Adrenal gland (tissue), 12 donors: ENCODE measurements around the gene FBXL20. TPM values are rescaled to one million over a fixed set of nuclear protein-coding genes. Genes with fewer than 3 reads are reported as not detected.

Experiments
- DNase-seq, 7 donors: peaks; one replicate each; pipeline ENCODE4 v3.0.0-alpha.2; 2019 to 2020
- H3K27ac ChIP-seq, 5 donors: fragments of 200-600 bp; sonication (generic) in 4 of 5; 1 replicate in 3 of 5; 2 replicates in 2 of 5; pipeline versions ENCODE4 v1.5.1 to v1.8.0; 2016 to 2020; ENCODE audit warnings: mild to moderate bottlenecking in 1 of 5
- H3K27me3 ChIP-seq: fragments of 200-600 bp; 2 replicates; pipeline ENCODE4 v1.8.0; 2021
- H3K36me3 ChIP-seq, 2 donors: fragments of 200-600 bp; replicated peaks in 1 of 2; 1 replicate in 1 of 2; 2 replicates in 1 of 2; pipeline versions ENCODE4 v1.5.1 to v1.8.0; 2018 to 2022
- H3K4me1 ChIP-seq, 2 donors: fragments of 200-600 bp; replicated peaks in 1 of 2; 1 replicate in 1 of 2; 2 replicates in 1 of 2; pipeline versions ENCODE4 v1.5.1 to v1.8.0; 2018 to 2021
- H3K4me3 ChIP-seq, 4 donors: fragments of 200-600 bp; sonication (generic) in 3 of 4; one replicate each; pipeline ENCODE4 v1.5.1; 2016 to 2018
- H3K9me3 ChIP-seq, 3 donors: fragments of 200-600 bp; sonication (generic) in 1 of 3; replicated peaks in 1 of 3; 1 replicate in 2 of 3; 2 replicates in 1 of 3; pipeline versions ENCODE4 v1.5.1 to v1.8.0; 2016 to 2021
- POLR2A ChIP-seq, 2 donors: fragments of 450-650 bp; IDR thresholded peaks; one replicate each; pipeline ENCODE4 v1.6.1; 2017; ENCODE audit warnings: antibody characterized with exemption in 2 of 2, mild to moderate bottlenecking in 2 of 2, moderate library complexity in 1 of 2
- WGBS, 4 donors: extraction: QIAGEN DNeasy Blood & Tissue Kit in 2 of 4; methylation state at CpG; one replicate each; pipeline versions ENCODE4 v1.1.5 to v1.1.7; 2013 to 2017; 5-methylcytosine and 5-hydroxymethylcytosine counted together
- intact Hi-C, 2 donors: fragments of 100-400 bp; cut with DNase I; formaldehyde crosslinking; loops; one replicate each; pipeline versions ENCODE4 v1.14.1 to v1.15.0; 2022 to 2023
- polyA plus RNA-seq, 3 donors: library from polyadenylated mRNA; stranded (reverse); fragments of 200-250 nt in 2 of 3; fragments of 350-450 nt in 1 of 3; fragmentation: Illumina TruSeq in 1 of 3; extraction: RNeasy Lipid Tissue Mini Kit (QIAGEN cat#74804) in 1 of 3; gene quantifications; one replicate each; pipeline ENCODE4 v1.2.3, GENCODE V29; 2013 to 2014
- total RNA-seq, 9 donors: library from RNA; depleted of rRNA in 4 of 9; stranded (reverse); fragments of >200 nt in 4 of 9; fragments of 120-200 nt in 1 of 9; fragmentation: NEBNext Ultra II Directional in 1 of 9; extraction: Animal tissue kit (Norgen Biotek cat#: 25700) in 1 of 9; gene quantifications; one replicate each; pipeline versions ENCODE4 v1.1.0 to v1.2.4, GENCODE V29; 2013 to 2023
- TF ChIP-seq, protein P1 (sequence below), 6 experiments: fragments of 450-650 bp in 4 of 6; fragments of 200-600 bp in 2 of 6; sonication (generic) in 1 of 6; IDR thresholded peaks; 1 replicate in 5 of 6; 2 replicates in 1 of 6; pipeline versions ENCODE4 v1.5.1 to v1.8.0; 2016 to 2021; ENCODE audit warnings: antibody characterized with exemption in 6 of 6, mild to moderate bottlenecking in 2 of 6, moderate library complexity in 1 of 6
- donor health status: healthy with polysubstance abuse.
- donor health status: Bipolar disorder and iron deficiency.
- donor health status: DM: yes; HTN: yes; CAD: no.
- donor health status: DM: no; HTN: no; CAD: no.
- donor health status: DM: no; HTN: no; CAD: no.
- donor health status: DM: yes; HTN: yes; CAD: no.

The FBXL20 gene
- total and polyA plus RNA-seq, 12 donors, result 3.7 to 41.5 (median 17.3) TPM

- intact Hi-C loops, result no loop called here
- 83 to 100% (median 89%) methylated on average over 3 to 6 of the region's 6 CpGs for WGBS, 4 donors
These were observed 164.4 kb downstream of the FBXL20 start for GRCh38 chr17:39236981-39237441.

DNA sequence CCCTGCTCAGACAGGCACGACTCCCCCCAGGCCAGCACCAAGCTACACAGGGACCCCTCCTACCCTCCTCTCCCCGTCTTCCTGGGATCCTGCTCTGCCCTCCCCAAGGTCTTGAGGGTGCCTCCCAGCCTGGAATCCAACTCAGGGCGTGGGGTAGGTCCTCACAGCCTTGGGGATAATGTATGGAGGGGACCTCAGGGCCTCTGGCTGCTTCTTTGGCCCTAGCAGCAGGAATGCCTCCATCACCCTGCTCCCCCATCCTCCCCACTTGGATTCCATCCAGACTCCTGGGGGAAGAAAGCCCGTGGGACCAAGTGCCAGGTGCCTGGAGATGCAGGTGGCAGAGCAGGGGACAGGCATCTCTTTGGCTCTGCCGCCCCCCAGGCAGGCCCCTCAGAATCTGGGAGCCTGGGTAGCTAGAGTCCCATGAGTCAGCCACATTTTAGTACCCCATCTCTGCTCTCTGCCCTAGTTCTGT is 164.9 kb downstream of the FBXL20 start:
- H3K9me3 ChIP-seq, result no peaks in the 10 kb centered on the region
- intact Hi-C loops, result no loop called here
- DNase-seq, result no peak
- TF ChIP-seq POLR2A (IDR thresholded peaks at IDR 0.05), result no peak
- TF ChIP-seq, protein P1, sequence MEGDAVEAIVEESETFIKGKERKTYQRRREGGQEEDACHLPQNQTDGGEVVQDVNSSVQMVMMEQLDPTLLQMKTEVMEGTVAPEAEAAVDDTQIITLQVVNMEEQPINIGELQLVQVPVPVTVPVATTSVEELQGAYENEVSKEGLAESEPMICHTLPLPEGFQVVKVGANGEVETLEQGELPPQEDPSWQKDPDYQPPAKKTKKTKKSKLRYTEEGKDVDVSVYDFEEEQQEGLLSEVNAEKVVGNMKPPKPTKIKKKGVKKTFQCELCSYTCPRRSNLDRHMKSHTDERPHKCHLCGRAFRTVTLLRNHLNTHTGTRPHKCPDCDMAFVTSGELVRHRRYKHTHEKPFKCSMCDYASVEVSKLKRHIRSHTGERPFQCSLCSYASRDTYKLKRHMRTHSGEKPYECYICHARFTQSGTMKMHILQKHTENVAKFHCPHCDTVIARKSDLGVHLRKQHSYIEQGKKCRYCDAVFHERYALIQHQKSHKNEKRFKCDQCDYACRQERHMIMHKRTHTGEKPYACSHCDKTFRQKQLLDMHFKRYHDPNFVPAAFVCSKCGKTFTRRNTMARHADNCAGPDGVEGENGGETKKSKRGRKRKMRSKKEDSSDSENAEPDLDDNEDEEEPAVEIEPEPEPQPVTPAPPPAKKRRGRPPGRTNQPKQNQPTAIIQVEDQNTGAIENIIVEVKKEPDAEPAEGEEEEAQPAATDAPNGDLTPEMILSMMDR (IDR thresholded peaks at IDR 0.05), result no peak
- peaks cover 4% of the 10 kb centered on the region for H3K27me3 ChIP-seq
- H3K36me3 ChIP-seq, result no peaks in the 10 kb centered on the region
- WGBS, 4 donors, result 48 to 73% (median 53%) methylated on average over 2 to 5 of the region's 5 CpGs
- peaks cover 10 to 13% of the 10 kb centered on the region in 2 donors for H3K4me1 ChIP-seq
- peak overlapping the region in 1 of 5 donors; percentile 33 for H3K27ac ChIP-seq
- H3K4me3 ChIP-seq, result no peak overlapping the region

More at GRCh38 chr17:39236981-39237441, 164.4 kb downstream of the FBXL20 start:
- Histone ChIP-seq H3K27ac (peak overlapping the region in 1 of 5 donors; percentile 33), H3K4me1 (peaks cover 10 to 13% of the 10 kb centered on the region in 2 donors), H3K4me3 (no peak overlapping the region), H3K36me3 (no peaks in the 10 kb centered on the region), H3K27me3 (no peaks in the 10 kb centered on the region), H3K9me3 (no peaks in the 10 kb centered on the region)
- TF ChIP-seq, protein P1 (IDR thresholded peaks at IDR 0.05), result no peak
- no peak for TF ChIP-seq POLR2A (IDR thresholded peaks at IDR 0.05)
- no peak for DNase-seq

DNA sequence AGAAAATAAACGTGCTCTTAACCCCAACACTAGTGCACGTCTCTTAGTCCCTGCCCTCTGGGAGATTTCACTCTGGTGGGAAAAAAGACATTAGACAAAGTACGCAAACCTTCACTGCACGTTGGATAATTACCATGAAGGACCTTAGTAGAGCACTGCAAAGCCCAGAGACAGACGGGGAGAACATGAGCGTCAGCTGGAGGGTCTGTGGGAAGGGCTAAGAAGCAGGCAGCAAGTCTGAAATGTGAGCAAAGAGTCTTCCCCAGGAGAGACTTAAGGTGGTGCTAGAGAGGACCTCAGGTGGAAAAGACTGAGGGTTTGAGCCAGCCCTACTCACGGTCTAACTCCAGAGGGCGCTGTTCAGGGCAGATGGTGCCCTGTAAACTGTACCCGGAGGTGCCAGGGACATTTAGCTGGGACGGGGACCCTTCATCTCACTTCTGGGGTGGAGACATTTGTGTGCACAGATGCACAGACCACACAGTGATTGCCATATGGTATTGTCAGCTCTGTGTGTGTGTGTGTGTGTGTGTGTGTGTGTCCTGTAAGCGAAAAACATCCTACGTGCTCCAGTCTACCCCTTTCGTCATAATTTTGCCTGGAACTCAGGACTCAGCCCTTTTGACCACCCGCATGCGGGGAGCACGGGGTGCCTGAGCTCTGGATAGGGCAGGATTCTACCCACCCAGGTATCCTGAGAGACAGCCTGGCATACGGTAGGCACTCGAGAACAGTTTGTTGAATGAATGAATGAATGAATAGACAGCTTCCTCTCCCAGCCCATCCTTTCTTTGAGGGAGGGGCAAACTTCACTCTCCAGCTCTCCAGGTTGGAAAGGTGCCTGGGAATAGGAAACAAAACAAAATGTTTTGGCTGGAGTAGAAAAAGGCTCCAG is 165.6 kb downstream of the FBXL20 start:
- Histone ChIP-seq H3K36me3 (no peaks in the 10 kb centered on the region), H3K27me3 (peaks cover 9% of the 10 kb centered on the region), H3K27ac (peak overlapping the region in 1 of 5 donors; percentile 24), H3K4me3 (no peak overlapping the region), H3K9me3 (no peaks in the 10 kb centered on the region), H3K4me1 (peaks cover 10 to 13% of the 10 kb centered on the region in 2 donors)
- WGBS, 4 donors, result 31 to 36% (median 31%) methylated on average over 15 to 18 of the region's 18 CpGs
- intact Hi-C loops, result no loop called here
- peak in 4 of 7 donors; percentile 40 to 59 (median 44) for DNase-seq
- TF ChIP-seq, protein P1 (IDR thresholded peaks at IDR 0.05), result peak; percentile 37 to 65 (median 56)
- TF ChIP-seq POLR2A (IDR thresholded peaks at IDR 0.05), result no peak
